C4-2B (cell line): ENCODE measurements around the gene TSPAN18.

ENCODE experiments used
- CTCF ChIP-seq: fragments of 450-650 bp; conservative IDR thresholded peaks from 2 replicates; pipeline ENCODE4 v1.5.1; 2017; ENCODE audit warnings: mild to moderate bottlenecking
- ZFX ChIP-seq: fragments of 450-650 bp; IDR thresholded peaks from 2 replicates; pipeline ENCODE4 v1.6.1; 2017

DNA sequence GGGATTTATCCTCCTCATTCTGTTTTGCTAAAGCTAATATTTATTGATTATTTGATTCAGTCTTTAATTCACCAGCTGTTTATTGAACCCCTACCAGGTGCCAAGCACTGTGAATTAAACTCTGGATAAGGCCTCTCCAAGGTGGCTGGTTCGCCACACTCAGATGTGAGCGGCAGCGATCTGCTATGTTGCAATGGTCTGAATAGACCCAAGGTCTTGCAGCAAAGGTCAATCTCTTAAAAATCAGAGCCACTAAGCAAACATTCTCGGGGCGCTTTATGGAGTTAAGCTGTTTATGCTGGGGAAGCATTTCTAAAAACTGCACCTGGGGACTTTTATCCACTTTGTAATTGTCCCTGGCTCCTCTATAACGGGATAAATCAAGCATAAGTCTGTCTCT, 10.5 kb upstream of the TSPAN18 start:
- TF ChIP-seq CTCF (no peak), ZFX (no peak)
